Esophagus squamous epithelium (tissue), 4 donors: ENCODE measurements around the gene ITGA8.

Experiments
- CTCF ChIP-seq, 6 experiments: fragments of 450-650 bp in 4 of 6; fragments of 200-600 bp in 2 of 6; sonication (generic) in 2 of 6; IDR thresholded peaks; one replicate each; pipeline ENCODE4 v1.5.1; 2016 to 2019; ENCODE audit warnings: antibody characterized with exemption in 6 of 6, mild to moderate bottlenecking in 4 of 6, moderate library complexity in 4 of 6
- POLR2A ChIP-seq, 4 donors: fragments of 450-650 bp; IDR thresholded peaks; one replicate each; pipeline ENCODE4 v1.6.1; 2017; ENCODE audit warnings: antibody characterized with exemption in 4 of 4, mild to moderate bottlenecking in 4 of 4, moderate library complexity in 3 of 4

- TF ChIP-seq CTCF (IDR thresholded peaks at IDR 0.05) = no peak
- no peak for TF ChIP-seq POLR2A (IDR thresholded peaks at IDR 0.05)
Measured at GRCh38 chr10:15563246-15563645, 156.5 kb downstream of the ITGA8 start.
